ENCODE measurements around the gene UTS2B. TPM values are rescaled to one million over a fixed set of nuclear protein-coding genes. Genes with fewer than 3 reads are reported as not detected.

The UTS2B gene
- total and polyA plus RNA-seq, 10 of the 15 experiments (the other 5 are each of a cell fraction or from before 2014, with no cell fraction given), result 0.15 to 0.72 (median 0.44) TPM

GRCh38 chr3:191331388-191331787 lies 1.1 kb upstream of the UTS2B start (continued):
- TF ChIP-seq REST (IDR thresholded peaks at IDR 0.05; ENCODE audit: low read depth, low read length), result no peak
- no peak for TF ChIP-seq IRF4 (IDR thresholded peaks at IDR 0.05; ENCODE audit: low read depth, low read length)
- TF ChIP-seq BRCA1 (IDR thresholded peaks at IDR 0.05; ENCODE audit: low read depth, low read length), result no peak

- ChIA-PET RAD21 (ENCODE audit: unreplicated experiment) (interaction anchor here (0.8 to 6.7 kb wide), 11 partner anchors 24 to 92 kb away, joined by 3 to 62 read pairs (median 4); no protein-coding TSS in a partner anchor), CTCF (interaction anchor here (0.8 to 1.1 kb wide), 3 partner anchors 8 to 30 kb away, joined by 3 to 4 read pairs (median 3); no protein-coding TSS in a partner anchor), POLR2A (interaction anchor here (0.6 to 4.7 kb wide), 3 partner anchors 21 to 84 kb away, joined by 3 to 21 read pairs (median 5); no protein-coding TSS in a partner anchor), SMC1A (ENCODE audit: uncharacterized antibody, unreplicated experiment) (interaction anchor here (0.7 to 7.4 kb wide), 14 partner anchors 11 to 87 kb away, joined by 3 to 47 read pairs (median 5); no protein-coding TSS in a partner anchor)
- WGBS (ENCODE audit: insufficient coverage, insufficient replicate concordance, low lambda C conversion rate, missing lambda C conversion rate), result 5% methylated on average over 11 of the region's 11 CpGs
- Histone ChIP-seq H3K9ac (ENCODE audit: control insufficient read depth, insufficient read depth, low read length) (peak overlapping the region; percentile 86), H3K4me3 (peak overlapping the region; percentile 73), H3K27ac (ENCODE audit: control insufficient read depth, insufficient read depth) (peak overlapping the region; percentile 78), H2AFZ (ENCODE audit: control insufficient read depth, low read depth, low read length) (peak overlapping the region; percentile 18; the same call in 1 of the 2 replicates), H3K9me3 (replicated peaks; ENCODE audit: control insufficient read depth, insufficient read depth, low read length) (no peaks in the 10 kb centered on the region), H3K36me3 (ENCODE audit: control insufficient read depth in 2 of 2, insufficient read depth in 2 of 2, low read length in 1 of 2) (no peaks in the 10 kb centered on the region), H3K4me2 (ENCODE audit: control insufficient read depth, insufficient read depth) (peak overlapping the region; percentile 91), H3K4me1 (ENCODE audit: control insufficient read depth, insufficient read depth, low read length) (peaks cover 17% of the 10 kb centered on the region), H3K27me3 (replicated peaks in 1 of 2; ENCODE audit: control insufficient read depth in 2 of 2, insufficient read depth in 2 of 2, low read length in 1 of 2) (no peaks in the 10 kb centered on the region), H3K79me2 (ENCODE audit: control insufficient read depth, insufficient read depth, low read length) (peaks cover 64% of the 10 kb centered on the region), H4K20me1 (ENCODE audit: control insufficient read depth, insufficient read depth) (no peaks in the 10 kb centered on the region)
- TSS peak; percentile 66 for BruUV-seq (replicated peaks)
- FAIRE-seq, result peak; percentile 18
- no peak for ATAC-seq
- intact Hi-C loops (cut with micrococcal nuclease; ENCODE audit: unreplicated experiment) (loop anchor here (2.0 to 5.0 kb wide), 2 partner anchors 34 to 193 kb away; no protein-coding TSS in a partner anchor), in situ Hi-C loops (cut with MboI) (no loop called here)
- TF ChIP-seq HDGF (IDR thresholded peaks at IDR 0.05) (no peak), MTA3 (IDR thresholded peaks at IDR 0.05; ENCODE audit: borderline replicate concordance, low read length) (0 out of 2 replicates have a peak, but pooled peaks have one; percentile 70)
- no peak for DNase-seq (ENCODE audit: low read depth, low spot score)
Observed at GRCh38 chr3:191330530-191331048, 263 bp upstream of the UTS2B start.
